Measurements from ENCODE around the gene ERC2.
"Not testable (repeated sequence)": the region's sequence is repeated elsewhere in the genome, so short reads cannot be mapped to it uniquely, and the experiment has no call there.

The ERC2 gene

DNA sequence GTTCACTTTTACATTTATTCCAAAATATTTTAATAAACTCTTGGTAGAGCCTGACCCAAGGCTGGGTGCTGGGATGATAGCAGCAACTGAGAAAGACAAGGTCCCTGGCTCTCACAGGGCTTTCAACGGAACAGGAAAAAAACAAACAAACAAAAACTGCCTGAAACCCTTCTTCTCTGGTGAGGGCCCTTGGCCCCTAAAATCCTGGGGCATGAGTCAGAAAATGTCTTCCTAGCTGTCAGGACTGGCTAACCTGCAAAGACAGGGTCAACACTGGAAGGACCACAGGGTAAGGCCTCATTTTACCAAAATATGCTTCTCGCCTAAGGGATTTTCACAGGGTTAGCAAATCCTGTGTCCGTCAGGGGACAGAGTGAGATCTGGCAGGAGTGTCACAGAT, 935.5 kb downstream of the ERC2 start:
- no peak for DNase-seq

- no peak for DNase-seq
Measured at GRCh38 chr3:55531321-55531720, 936.9 kb downstream of the ERC2 start.

DNA sequence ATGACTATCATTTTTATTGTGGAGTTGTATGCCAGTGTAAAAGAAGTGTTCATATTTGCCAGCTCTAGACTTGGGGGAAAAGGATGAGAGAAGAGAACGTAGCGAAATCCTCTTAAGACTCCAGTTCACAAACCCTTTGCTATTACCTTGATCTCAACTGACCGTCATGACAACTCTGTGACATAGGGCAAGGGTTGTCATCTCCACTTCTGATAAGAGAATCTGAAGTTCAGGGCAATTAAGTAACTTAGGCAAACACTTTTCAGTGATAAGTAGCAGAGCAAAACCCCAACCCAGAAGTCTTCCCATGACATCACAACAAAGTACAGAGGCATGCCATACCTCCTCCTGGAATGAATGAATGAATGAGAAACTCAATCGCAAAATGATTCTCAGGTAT, 940.9 kb downstream of the ERC2 start:
- DNase-seq, result no peak

- DNase-seq, result no peak
Measured at GRCh38 chr3:55526332-55527030, 941.8 kb downstream of the ERC2 start.

DNA sequence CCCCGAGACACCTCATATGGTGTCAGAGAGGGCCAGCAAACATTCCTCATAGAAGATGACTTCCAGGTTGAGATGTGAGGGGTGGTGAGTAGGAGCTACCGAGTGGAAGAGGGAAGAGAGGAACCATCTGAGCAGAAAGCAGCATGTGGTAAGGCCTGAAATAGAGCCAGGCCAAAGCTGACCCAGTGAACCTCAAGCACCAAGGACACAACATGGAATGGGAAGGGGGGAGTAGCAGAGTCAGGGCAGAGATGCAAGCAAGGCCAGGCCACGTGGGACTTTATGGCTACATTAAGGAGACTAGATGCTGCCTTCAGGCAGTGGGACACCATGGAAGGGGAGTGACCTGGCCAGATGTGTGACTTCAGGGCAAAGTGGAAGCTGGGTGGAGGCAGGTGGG, 942.8 kb downstream of the ERC2 start:
- DNase-seq, result no peak

DNA sequence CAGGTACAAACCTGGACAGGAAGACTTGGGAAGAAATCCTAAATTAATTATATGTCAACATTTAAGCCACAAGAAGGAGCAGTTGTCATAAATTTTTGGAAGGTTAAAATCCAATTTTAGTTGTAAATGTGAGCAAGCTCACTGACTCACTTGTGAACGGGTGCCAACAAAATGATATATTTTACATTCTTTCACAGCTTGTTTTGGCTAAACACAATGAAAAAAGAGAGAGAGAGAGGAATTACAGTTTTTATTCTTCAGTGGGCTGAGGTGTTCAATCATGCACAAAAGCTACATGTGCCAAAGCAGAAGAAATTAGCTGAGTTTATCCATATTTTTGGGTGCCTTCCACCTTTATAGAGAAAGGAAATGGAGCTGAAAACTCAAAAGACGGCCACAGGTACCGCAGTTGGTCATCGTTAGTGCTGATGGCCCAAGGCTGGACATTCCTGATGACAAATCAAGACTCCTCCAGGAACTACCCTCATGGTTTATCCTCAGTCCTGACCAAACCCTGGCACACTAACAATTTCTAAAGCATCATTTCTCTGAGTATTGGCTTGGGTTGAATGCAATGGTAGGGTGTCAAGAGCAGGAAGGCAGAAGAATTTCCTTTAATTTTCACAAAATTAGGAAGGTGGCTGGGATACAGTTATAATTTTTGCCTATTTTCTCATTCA, 943.6 kb downstream of the ERC2 start:
- DNase-seq, result no peak

DNA sequence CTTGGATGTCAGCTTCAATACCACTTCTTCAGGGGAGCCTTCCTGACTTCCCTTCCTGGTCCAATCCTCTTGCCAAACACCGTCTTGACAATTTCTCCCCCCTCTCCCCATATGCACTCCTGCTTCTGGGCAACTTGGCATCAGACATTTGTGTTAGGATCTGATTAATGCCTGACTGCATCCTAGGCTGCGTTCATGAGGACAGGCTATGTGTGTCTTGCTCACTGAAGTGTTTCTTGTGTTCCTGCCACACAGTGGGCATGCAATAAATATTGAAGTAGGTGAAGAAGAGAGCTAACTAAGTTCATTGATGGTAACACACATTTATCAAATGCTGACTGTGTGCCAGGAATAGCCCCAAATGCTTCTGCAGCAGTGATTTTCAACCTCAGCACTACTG, 944.8 kb downstream of the ERC2 start:
- DNase-seq, result no peak

DNA sequence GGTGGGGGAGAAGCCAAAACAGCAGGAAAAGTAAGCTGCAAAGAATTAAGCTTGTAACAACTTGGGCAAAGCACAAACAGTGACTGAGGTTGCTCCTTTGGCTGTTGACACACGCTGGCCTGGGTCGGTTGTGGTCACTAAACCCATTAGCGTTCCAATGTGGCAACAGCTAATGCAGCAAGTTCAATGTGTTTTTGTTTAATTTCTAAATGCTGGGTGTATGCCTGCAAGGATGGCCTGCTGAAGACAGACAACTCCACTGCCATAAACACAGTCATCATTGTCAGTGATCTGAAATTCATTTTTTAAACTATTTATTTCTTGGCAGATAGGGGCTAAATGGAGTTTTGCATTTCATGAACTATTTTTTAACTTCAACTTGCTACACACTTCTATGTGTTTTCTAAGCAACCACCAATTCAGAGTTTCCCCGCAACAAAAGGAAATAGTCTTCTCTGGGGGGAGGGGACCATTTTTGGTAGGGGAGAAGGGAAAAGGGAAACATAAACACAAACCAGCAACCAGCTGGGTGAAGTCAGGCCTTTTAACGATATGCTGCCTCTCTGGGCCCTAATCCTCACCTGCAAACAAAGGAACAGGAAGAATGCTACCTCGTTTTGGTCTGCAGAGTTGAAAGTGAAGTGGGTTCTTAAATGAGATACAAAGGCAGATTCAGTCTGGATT, 946.4 kb downstream of the ERC2 start:
- no peak for DNase-seq

- no peak for DNase-seq
Measured at GRCh38 chr3:55521064-55521737, 947.1 kb downstream of the ERC2 start.

- DNase-seq, result no peak
Measured at GRCh38 chr3:55519019-55519418, 949.2 kb downstream of the ERC2 start.

GRCh38 chr3:55518451-55518850, 949.8 kb downstream of the ERC2 start:
- no peak for DNase-seq

DNA sequence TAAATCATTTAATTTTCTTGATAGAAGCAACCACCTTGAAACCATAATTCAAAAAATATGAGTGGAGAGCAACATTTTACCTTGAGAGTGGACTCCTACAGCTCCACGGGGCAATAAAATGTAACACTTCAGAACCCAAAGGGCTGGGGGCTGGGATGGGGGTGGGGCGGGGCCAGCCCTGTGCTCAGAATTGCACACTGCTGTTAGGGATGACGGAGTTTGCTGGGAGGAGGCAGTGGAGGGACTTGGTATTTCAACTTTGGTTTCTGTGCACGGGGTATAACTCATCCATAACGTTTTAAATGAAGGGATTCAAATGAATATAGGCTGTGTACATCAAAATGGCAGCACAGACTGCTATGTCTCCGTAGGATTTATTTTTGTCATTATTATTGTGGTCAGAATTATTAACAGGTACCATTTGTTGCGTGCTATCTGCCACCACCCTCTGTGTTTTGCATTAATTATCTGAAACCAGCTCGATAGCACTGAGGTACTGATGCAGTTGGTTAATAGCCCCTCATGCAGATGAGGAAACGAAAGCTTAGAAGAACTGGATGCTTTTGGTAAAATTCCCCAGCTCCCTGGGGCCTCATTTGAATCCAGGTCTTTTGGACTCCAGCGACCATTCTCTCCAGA, 951.8 kb downstream of the ERC2 start:
- DNase-seq, result no peak

DNA sequence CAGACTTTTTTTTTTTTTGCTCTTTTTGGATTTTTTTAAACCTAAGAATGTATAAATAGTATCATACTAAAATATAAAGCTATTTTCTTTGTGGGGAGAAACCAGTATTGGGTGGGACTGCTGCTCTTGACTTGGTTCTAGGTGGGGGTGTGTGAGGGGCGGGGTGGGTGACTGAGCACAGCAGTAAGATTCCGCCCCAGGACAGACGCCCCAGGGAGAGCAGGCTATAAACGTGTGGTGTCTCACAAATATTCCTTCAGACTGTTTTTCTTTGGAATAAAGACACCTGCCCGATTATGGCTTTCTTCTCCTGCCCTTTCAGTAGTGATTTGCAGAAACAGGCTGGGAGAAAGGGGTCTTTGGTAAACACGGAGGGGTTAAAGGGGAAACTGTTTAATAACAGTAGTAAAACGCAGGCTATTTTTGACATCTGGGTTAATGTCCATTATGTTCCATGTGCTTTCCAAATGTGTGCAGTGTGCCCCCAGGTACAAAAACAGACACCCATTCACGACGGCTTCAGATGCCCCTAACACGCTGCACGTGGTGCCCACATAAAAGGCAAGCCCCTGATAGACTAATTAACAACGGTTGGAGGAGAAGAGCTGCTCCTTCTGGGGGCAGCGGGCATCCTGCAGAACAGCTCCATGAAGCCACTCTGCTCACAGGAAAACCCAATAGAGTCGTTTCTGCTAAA, 952.6 kb downstream of the ERC2 start:
- DNase-seq, result no peak

DNA sequence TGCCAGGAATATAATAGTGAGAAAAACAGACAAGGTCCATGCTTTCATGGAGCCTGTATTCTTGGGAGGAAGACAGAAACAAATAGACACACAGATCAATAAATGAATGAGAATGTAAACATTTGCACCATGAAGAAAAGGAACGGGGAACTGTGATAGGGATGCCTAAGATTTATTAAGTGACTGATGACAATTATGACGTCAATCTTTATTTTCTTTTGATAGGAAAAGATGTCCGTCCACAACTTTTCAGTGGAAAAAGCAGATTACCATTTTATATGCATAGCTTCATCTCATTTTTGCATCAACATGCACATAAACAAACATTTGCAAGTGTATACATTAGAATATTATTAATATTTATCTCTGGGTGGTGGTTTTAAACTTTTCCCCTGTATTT, 953.3 kb downstream of the ERC2 start:
- no peak for DNase-seq

DNA sequence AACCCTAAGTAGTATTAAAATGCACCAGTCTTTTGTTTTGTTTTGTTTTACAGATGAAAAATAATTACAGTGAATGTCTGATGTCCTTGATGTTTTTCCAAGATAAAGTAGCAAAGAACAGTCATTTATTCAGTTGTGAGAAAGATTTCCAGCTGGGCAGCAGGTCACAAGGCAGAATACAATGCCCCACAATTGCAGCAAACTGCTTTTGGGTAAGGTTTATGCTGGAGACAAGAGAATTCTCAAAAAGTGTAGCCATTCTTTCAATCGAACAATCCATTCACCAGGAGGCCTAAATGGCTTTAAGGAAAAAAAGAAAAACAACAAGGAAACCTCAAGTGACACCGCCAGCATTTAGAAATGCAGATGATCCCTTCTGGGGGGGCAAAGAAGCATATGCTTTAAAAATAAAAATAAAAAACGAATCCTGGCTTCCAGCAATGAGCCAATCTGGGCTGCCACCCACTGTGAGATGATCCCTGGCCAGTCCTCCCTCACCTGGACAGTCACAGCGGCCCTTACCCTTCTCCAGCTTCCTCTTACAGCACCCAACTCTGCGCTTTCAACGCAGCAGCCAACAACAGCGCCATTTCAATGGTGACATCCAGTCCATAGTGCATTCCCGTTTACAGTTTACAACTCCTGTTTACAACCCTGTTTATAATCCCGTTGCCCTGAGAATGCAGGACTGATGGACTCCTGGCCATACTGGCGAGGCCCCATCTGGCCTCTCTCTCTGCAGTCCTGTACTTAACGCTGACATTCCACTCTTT, 955.5 kb downstream of the ERC2 start:
- no peak for DNase-seq

DNA sequence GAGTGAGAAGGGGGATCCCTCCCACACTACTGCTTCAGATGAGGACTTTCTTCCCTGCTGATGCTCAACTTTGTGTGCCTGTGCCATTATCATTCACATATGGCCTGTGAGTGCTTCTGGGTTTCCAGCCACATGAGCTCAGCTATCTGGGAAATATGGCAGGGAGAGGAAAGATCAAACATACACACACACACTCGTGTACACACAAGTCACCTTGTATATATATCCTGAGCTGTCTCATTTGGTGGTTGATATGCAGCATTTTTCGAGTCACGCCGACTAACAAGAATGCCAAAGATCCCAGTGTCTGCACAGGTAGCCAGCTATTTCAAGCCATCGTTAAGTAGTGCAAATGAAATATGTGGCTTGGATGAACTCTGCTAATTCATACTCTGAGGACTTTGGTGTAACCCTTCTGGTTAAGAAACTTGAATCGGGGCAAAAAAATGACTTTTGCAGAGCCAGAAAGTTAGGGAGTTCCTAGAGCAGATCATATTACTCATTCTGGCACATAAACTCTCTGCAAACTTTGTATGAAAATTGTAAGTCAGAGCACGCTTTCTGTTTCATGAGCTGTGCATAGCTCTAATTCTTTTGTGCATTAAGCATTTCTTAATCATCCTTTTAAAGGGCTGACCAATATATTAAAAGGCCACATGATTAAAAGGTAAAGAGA, 956.2 kb downstream of the ERC2 start:
- no peak for DNase-seq

GRCh38 chr3:55508335-55508734, 959.9 kb downstream of the ERC2 start:
- DNase-seq, result no peak

DNA sequence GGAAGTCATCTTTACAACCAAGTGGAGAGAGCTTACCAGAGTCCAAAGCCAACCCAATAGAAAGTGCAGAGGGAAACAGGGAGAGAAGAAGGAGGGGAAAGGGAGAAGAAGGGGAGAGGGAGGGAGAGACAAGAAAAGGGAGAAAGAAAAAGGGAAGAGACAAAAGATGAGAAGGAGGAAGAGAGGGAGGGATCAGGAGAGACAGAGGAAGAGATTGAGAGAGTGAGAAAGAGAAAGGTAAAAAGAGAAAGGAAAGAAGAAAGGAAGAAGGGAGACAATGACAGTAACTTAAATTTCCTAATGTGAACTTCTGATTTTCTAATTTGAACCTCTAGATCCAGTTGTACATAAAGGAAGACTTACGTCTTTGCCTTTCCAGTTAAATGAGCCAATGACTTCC, 960.5 kb downstream of the ERC2 start:
- no peak for DNase-seq

DNA sequence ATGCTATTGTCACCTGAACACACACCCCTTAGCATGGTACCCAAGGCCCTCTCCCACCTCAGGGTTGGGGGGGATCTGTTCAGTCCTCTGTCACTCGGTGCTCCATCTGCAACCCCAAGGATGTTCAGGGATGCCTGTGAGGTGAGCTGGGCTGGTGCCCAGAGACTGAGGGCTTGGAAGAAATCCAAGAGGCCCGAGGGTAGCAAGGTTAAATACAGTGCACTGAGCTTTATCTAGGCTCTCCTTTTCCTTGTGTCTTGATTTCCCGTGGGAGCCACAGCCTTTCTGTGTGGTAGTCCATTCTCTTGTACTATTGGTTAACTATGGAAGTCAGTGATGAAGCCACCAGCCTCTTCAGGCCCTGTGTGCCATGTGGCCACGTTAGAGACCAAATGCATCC, 962.5 kb downstream of the ERC2 start:
- no peak for DNase-seq

DNA sequence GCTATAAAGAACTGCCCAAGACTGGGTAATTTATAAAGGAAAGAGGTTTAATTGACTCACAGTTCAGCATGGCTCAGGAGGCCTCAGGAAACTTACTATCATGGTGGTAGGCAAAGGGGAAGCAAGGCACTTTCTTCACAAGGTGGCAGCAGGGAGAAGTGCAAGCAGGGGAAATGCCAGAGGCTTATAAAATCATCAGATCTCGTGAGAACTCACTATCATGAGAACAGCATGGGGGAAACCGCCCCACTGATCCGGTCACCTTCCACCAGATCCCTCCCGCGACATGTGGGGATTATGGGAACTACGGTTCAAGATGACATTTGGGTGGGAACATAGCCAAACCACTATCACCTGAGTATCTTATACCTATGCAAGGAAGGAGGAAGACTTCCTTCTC, 963.2 kb downstream of the ERC2 start:
- not testable (repeated sequence) for DNase-seq

DNA sequence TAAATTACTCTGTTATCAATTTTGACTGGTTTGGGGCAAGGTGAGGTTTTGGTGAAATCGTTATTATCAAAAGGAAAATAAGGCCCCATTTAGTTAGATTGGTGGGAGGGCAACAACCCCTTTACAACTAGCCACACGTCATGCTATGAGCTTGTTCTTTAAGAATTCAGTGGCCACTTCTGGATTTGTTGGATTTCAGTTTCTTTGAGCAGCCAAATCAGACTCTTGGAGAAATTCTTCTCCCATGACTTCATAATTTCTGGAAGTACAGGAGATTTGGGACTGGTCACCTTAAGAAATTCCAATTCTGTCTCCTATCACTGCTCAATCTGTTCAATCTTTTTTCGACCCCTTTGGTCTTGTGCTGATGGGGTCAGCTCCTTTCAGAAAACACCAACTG, 966.4 kb downstream of the ERC2 start:
- DNase-seq, result no peak

Measured in CD4-positive, alpha-beta T cell treated with Interleukin-10 for 1 hour (primary cell).